ENCODE results near the gene TREH. TPM values are rescaled to one million over a fixed set of nuclear protein-coding genes. Genes with fewer than 3 reads are reported as not detected.

Gene TREH
- total RNA-seq, 2 donors from 2014 or later = 2.4 TPM; not detected in 1

DNA sequence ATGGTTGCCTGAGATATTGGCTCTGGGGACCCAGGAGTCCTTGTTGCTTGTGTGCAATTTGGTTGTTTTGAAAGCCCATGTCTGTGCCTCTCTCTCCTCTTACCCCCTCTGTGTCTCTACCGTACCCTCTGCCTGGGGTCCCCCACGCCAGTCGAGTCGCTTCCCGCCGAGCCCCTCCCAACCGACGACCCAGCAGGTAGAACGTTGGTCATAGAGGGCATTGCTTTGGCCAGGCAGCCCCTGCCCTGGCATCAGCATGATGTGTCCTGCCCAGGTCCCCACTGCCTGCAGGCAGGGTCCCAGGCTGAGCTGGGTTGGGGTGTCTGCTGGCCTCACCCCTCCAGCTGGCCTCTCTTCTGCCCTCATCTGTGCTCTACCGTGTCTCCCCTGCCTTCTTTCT is 35.0 kb downstream of the TREH start:
- Histone ChIP-seq H3K4me1 (replicated peaks) (peaks cover 9% of the 10 kb centered on the region), H3K27me3 (replicated peaks; ENCODE audit: insufficient read depth) (no peaks in the 10 kb centered on the region), H3K27ac (no peak overlapping the region), H3K4me3 (no peak overlapping the region), H3K36me3 (peaks cover 7 to 19% of the 10 kb centered on the region in 2 donors), H3K9me3 (no peaks in the 10 kb centered on the region)
- no peak for DNase-seq (ENCODE audit: low spot score)
- TF ChIP-seq, protein P1, sequence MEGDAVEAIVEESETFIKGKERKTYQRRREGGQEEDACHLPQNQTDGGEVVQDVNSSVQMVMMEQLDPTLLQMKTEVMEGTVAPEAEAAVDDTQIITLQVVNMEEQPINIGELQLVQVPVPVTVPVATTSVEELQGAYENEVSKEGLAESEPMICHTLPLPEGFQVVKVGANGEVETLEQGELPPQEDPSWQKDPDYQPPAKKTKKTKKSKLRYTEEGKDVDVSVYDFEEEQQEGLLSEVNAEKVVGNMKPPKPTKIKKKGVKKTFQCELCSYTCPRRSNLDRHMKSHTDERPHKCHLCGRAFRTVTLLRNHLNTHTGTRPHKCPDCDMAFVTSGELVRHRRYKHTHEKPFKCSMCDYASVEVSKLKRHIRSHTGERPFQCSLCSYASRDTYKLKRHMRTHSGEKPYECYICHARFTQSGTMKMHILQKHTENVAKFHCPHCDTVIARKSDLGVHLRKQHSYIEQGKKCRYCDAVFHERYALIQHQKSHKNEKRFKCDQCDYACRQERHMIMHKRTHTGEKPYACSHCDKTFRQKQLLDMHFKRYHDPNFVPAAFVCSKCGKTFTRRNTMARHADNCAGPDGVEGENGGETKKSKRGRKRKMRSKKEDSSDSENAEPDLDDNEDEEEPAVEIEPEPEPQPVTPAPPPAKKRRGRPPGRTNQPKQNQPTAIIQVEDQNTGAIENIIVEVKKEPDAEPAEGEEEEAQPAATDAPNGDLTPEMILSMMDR (IDR thresholded peaks at IDR 0.05) = no peak
- TF ChIP-seq POLR2A (IDR thresholded peaks at IDR 0.05) (no peak), POLR2AphosphoS5 (IDR thresholded peaks at IDR 0.05) (no peak)
- 86% methylated on average over 10 of the region's 10 CpGs for WGBS
- intact Hi-C loops (cut with DNase I) = no loop called here

DNA sequence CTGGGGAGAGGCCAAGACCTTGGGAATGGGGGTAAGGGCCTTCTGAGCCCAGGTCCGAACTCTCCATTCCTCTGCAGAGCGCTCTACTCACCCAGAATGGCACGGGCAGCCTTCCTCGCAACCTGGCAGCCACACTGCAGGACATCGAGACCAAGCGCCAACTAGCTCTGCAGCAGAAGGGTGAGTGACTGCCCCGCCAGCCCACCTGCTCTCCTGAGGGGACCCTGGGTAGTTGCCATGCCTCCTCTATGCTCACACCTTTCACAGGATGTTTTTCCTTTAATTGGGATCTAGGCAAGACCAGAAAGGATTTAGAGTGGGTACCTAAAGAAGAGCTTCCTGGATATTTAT is 35.5 kb downstream of the TREH start:
- Histone ChIP-seq H3K27ac (no peak overlapping the region), H3K4me3 (no peak overlapping the region), H3K36me3 (peaks cover 7 to 19% of the 10 kb centered on the region in 2 donors), H3K27me3 (replicated peaks; ENCODE audit: insufficient read depth) (no peaks in the 10 kb centered on the region), H3K4me1 (replicated peaks) (peaks cover 11% of the 10 kb centered on the region), H3K9me3 (no peaks in the 10 kb centered on the region)
- intact Hi-C loops (cut with DNase I) = no loop called here
- no peak for DNase-seq (ENCODE audit: low spot score)
- no peak for TF ChIP-seq POLR2AphosphoS5 (IDR thresholded peaks at IDR 0.05)
- TF ChIP-seq POLR2A (IDR thresholded peaks at IDR 0.05) = no peak
- TF ChIP-seq, protein P1 (IDR thresholded peaks at IDR 0.05) = no peak
- 92% methylated on average over 7 of the region's 7 CpGs for WGBS

DNA sequence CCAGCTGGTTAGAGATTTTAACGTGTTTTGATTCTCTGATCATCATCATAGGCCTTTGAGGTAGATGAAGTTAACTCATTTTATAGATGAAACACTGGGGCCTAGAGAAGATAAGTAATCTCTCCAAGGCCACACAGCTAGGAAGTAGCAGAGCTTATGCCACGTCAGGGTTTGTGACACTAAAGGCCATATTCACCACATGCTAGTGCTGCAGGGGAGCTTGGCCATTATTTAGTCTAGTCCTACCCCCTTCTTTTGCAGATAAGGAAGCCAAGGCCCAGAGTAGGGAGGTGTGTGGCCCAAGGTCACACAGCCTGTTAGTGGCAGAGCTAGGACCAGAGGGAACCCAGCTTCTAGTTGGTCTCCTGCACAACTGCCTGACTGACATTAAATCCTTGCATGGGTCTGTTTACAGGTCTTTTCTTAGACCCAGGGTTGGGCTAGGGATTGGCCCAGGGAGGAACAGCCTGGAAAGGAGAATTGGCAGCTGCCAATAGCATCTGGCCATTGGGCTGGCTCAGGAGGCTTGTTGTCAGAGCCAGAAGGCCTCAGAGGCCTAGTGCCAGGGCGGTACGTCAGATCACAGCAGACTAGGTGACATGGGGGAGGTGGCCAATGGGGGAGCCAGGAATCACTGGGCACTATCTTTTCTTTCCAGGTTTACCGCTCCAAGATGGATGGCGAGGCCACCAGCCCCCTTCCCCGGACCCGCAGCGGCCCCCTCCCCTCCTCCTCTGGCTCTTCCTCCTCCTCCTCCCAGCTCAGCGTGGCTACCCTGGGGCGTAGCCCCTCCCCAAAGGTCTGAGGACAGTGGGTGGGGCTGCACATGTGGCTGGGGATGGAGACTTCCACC is 36.1 kb downstream of the TREH start:
- TF ChIP-seq, protein P1 (IDR thresholded peaks at IDR 0.05) = no peak
- TF ChIP-seq POLR2A (IDR thresholded peaks at IDR 0.05) (no peak), POLR2AphosphoS5 (IDR thresholded peaks at IDR 0.05) (no peak)
- Histone ChIP-seq H3K36me3 (peaks cover 7 to 19% of the 10 kb centered on the region in 2 donors), H3K9me3 (no peaks in the 10 kb centered on the region), H3K4me3 (no peak overlapping the region), H3K4me1 (replicated peaks) (peaks cover 11% of the 10 kb centered on the region), H3K27me3 (replicated peaks; ENCODE audit: insufficient read depth) (no peaks in the 10 kb centered on the region), H3K27ac (no peak overlapping the region)
- no peak for DNase-seq (ENCODE audit: low spot score)
- WGBS = 71% methylated on average over 11 of the region's 11 CpGs
- intact Hi-C loops (cut with DNase I) = no loop called here

DNA sequence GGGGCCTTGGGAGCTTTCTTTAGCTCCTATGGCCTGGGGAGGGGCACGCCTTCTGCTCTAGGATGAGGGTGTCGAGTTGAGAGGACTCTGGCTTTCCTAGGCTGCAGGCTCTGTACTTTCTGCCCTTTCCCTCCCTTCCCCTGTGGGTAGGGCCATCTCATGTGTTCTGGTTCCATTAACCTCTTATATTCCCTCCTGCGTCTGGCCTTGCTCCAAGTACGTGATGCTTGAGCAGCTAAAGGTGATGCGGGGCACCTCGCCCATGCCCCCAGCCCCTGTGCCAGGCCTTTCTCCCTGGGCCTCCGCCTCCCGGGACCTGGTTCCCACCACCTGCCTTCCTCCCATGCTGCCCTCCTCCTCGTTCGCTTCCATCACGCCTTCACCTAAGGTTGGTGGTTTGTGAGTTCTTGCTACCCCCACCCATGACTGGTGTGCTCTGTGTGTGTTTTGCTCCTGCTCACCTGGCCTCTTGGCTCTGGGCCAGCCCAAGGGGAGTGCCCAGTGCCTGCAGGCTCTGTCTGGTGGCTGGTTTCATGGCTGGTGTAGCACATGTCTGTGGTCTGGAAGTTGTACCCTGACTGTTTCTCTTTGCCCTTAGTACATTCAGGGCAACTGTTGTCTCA is 37.9 kb downstream of the TREH start:
- Histone ChIP-seq H3K27me3 (replicated peaks; ENCODE audit: insufficient read depth) (no peaks in the 10 kb centered on the region), H3K4me3 (no peak overlapping the region), H3K9me3 (no peaks in the 10 kb centered on the region), H3K36me3 (peaks cover 7 to 19% of the 10 kb centered on the region in 2 donors), H3K4me1 (replicated peaks) (peaks cover 11% of the 10 kb centered on the region), H3K27ac (no peak overlapping the region)
- DNase-seq (ENCODE audit: low spot score) = peak; percentile 61
- intact Hi-C loops (cut with DNase I) = no loop called here
- WGBS = 63% methylated on average over 11 of the region's 11 CpGs
- TF ChIP-seq POLR2AphosphoS5 (IDR thresholded peaks at IDR 0.05) = no peak
- TF ChIP-seq, protein P1 (IDR thresholded peaks at IDR 0.05) = no peak

Data from prostate gland (tissue), 2 donors.